Neural crest cell (in vitro differentiated cells): ENCODE results near the gene CDKN2AIPNL. TPM values are rescaled to one million over a fixed set of nuclear protein-coding genes. Genes with fewer than 3 reads are reported as not detected.

Source experiments
- DNase-seq: peaks from one replicate; pipeline ENCODE4 v3.0.0; 2021; ENCODE audit warnings: low read depth, mixed read lengths, low spot score
- H3K27ac Mint-ChIP-seq: one replicate; pipeline ENCODE4 v1.8.0; 2021; ENCODE audit warnings: mild to moderate bottlenecking, mixed read lengths; ENCODE audit not compliant: unreplicated experiment
- H3K27me3 Mint-ChIP-seq: 2 replicates; pipeline ENCODE4 v1.8.0; 2021; ENCODE audit warnings: low read depth, mild to moderate bottlenecking, mixed read lengths
- H3K36me3 Mint-ChIP-seq: 2 replicates; pipeline ENCODE4 v1.8.0; 2021; ENCODE audit warnings: low read depth, mild to moderate bottlenecking, mixed read lengths
- H3K4me1 Mint-ChIP-seq: 2 replicates; pipeline ENCODE4 v1.8.0; 2021; ENCODE audit warnings: mixed read lengths
- H3K4me3 Mint-ChIP-seq: one replicate; pipeline ENCODE4 v1.8.0; 2021; ENCODE audit warnings: mild to moderate bottlenecking, mixed read lengths
- H3K9me3 Mint-ChIP-seq: 2 replicates; pipeline ENCODE4 v1.8.0; 2021; ENCODE audit warnings: mixed read lengths
- CTCF ChIP-seq: fragments of 200-600 bp; sonication (generic); conservative IDR thresholded peaks from 2 replicates; pipeline ENCODE4 v1.5.0; 2021; ENCODE audit warnings: antibody characterized with exemption, mild to moderate bottlenecking
- total RNA-seq: library from RNA; stranded (reverse); gene quantifications from 2 replicates; pipeline ENCODE4 v1.2.1, GENCODE V29; 2021

Gene CDKN2AIPNL
- total RNA-seq, 1 donor from 2014 or later = 47.0 TPM

- no peaks in the 10 kb centered on the region for H3K9me3 Mint-ChIP-seq
- H3K4me1 Mint-ChIP-seq = no peaks in the 10 kb centered on the region
- H3K36me3 Mint-ChIP-seq = no peaks in the 10 kb centered on the region
- no peak for TF ChIP-seq CTCF
- peaks cover 3% of the 10 kb centered on the region for H3K27me3 Mint-ChIP-seq
- DNase-seq = no peak
- H3K27ac Mint-ChIP-seq = no peak overlapping the region
- no peak overlapping the region for H3K4me3 Mint-ChIP-seq
Measured at GRCh38 chr5:134457801-134458200, 46.1 kb upstream of the CDKN2AIPNL start.

- DNase-seq = no peak
- Mint-ChIP-seq H3K9me3 (no peaks in the 10 kb centered on the region), H3K27ac (no peak overlapping the region), H3K4me3 (no peak overlapping the region), H3K36me3 (no peaks in the 10 kb centered on the region), H3K27me3 (peaks cover 3% of the 10 kb centered on the region), H3K4me1 (no peaks in the 10 kb centered on the region)
- no peak for TF ChIP-seq CTCF
Measured at GRCh38 chr5:134456825-134457224, 45.1 kb upstream of the CDKN2AIPNL start.

- Mint-ChIP-seq H3K4me1 (no peaks in the 10 kb centered on the region), H3K4me3 (no peak overlapping the region), H3K9me3 (no peaks in the 10 kb centered on the region), H3K36me3 (no peaks in the 10 kb centered on the region), H3K27ac (no peak overlapping the region), H3K27me3 (peaks cover 3% of the 10 kb centered on the region)
- DNase-seq = no peak
- TF ChIP-seq CTCF = no peak
Measured at GRCh38 chr5:134455466-134455865, 43.8 kb upstream of the CDKN2AIPNL start.

- Mint-ChIP-seq H3K27me3 (peaks cover 3% of the 10 kb centered on the region), H3K9me3 (no peaks in the 10 kb centered on the region), H3K36me3 (no peaks in the 10 kb centered on the region), H3K27ac (no peak overlapping the region), H3K4me1 (no peaks in the 10 kb centered on the region), H3K4me3 (no peak overlapping the region)
- no peak for TF ChIP-seq CTCF
- no peak for DNase-seq
Measured at GRCh38 chr5:134453016-134453415, 41.3 kb upstream of the CDKN2AIPNL start.

GRCh38 chr5:134451936-134452505, 40.3 kb upstream of the CDKN2AIPNL start:
- Mint-ChIP-seq H3K4me1 (no peaks in the 10 kb centered on the region), H3K4me3 (no peak overlapping the region), H3K27me3 (peaks cover 3% of the 10 kb centered on the region), H3K9me3 (no peaks in the 10 kb centered on the region), H3K36me3 (no peaks in the 10 kb centered on the region), H3K27ac (no peak overlapping the region)
- no peak for TF ChIP-seq CTCF
- DNase-seq = no peak
